Measurements from ENCODE around the gene NHERF2.

NHERF2 gene

DNA sequence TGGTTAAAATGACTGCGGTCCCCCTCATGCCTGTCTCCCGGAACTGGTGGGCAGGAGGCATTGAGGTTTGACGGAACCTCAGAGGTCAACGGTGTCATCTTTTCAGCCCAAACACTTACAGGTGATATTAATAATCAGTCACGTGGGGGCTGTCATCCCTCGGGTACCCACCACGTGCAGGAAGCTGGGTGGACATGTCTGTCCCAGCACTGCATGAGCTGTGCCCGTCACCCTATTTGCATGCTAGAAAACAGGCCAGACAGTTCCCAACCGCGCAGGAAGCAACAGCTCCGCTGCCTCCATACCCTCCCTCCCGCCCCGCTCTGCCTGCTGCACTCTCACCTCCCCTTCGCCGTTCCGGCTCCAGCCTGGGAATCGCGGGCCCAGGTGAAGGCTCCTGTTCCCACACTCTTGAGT, 35.6 kb upstream of the NHERF2 start:
- no peak for DNase-seq (ENCODE audit: low read depth)

DNA sequence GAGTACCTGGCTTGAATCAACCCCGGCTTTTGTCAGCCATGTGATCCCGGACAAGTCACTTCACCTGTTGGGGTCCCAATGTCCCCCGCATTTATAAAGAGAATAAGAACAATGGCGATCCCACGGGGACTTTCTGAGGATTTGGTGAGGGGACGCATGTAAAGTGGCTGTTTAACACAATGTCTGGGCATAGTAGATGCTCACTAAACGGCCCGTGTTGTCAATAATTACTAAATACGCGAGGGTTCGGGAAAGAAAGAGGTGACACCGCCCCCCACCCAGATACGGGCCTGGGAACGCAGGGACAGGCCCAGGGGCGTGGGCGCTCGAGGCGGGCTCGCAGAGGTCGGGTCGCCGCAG, 35.1 kb upstream of the NHERF2 start:
- no peak for DNase-seq (ENCODE audit: low read depth)

DNA sequence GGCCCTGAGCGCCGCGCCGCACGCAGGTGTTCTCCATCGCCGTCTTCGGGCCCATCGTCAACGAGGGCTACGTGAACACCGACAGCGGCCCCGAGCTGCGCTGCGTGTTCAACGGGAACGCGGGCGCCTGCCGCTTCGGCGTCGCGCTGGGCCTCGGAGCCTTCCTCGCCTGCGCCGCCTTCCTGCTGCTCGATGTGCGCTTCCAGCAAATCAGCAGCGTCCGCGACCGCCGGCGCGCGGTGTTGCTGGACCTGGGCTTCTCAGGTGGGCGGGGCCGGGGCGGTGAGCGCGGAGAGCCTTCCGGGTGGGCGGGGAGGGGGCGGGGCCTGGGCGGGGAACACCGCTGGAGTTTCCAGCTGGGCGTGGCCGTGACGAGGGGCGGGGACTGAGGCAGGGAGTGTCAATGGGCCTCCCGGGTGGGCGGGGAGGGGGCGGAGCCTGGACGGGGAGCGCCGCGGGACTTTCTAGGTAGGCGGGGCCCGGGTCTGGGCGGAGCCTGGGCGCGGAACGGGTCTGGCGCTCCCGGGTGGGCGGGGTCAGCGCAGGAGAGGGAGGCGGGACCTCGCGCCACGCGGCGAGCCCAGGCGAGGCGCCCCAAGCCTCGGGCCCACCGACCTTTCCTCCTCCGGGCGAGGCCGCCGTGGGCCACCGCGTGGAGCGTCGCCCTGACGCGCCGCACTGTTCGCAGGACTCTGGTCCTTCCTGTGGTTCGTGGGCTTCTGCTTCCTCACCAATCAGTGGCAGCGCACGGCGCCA, 34.6 kb upstream of the NHERF2 start:
- DNase-seq (ENCODE audit: low read depth), result no peak

DNA sequence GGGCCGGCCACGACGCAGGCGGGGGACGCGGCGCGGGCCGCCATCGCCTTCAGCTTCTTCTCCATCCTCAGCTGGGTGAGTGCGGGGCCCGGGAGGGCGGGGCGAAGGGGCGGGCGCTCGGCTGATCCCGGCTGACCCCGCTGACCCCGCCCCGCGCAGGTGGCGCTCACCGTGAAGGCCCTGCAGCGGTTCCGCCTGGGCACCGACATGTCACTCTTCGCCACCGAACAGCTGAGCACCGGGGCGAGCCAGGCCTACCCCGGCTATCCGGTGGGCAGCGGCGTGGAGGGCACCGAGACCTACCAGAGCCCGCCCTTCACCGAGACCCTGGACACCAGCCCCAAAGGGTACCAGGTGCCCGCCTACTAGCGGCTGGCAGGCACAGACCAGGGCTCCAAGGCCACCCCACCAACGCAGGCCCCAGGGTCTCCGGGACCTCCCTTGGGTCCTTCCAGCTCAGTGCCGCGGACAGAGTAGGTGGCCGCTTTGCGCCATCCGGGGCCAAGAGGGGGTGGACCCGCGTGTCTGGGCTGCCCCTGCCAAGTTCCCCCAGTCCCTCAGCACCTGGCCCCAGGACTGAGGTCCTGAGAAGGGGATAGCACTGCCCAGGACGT, 33.9 kb upstream of the NHERF2 start:
- DNase-seq (ENCODE audit: low read depth), result no peak

DNA sequence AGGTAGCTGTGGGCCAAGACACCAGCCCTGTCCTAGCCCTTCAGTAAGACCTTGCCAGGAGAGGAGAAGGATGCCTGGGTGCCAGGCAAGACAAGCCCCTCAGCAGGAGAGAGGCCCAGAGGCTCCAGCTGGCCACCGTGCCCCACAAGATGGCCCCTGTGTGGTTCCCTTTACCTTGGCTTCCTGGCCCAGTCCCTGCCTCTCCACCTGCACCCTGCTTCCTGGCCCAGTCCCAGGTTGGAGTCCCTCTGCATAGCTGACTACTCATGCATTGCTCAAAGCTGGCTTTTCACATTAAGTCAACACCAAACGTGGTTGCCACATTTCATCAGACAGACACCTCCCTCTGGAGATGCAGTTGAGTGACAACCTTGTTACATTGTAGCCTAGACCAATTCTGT, 33.0 kb upstream of the NHERF2 start:
- no peak for DNase-seq (ENCODE audit: low read depth)

DNA sequence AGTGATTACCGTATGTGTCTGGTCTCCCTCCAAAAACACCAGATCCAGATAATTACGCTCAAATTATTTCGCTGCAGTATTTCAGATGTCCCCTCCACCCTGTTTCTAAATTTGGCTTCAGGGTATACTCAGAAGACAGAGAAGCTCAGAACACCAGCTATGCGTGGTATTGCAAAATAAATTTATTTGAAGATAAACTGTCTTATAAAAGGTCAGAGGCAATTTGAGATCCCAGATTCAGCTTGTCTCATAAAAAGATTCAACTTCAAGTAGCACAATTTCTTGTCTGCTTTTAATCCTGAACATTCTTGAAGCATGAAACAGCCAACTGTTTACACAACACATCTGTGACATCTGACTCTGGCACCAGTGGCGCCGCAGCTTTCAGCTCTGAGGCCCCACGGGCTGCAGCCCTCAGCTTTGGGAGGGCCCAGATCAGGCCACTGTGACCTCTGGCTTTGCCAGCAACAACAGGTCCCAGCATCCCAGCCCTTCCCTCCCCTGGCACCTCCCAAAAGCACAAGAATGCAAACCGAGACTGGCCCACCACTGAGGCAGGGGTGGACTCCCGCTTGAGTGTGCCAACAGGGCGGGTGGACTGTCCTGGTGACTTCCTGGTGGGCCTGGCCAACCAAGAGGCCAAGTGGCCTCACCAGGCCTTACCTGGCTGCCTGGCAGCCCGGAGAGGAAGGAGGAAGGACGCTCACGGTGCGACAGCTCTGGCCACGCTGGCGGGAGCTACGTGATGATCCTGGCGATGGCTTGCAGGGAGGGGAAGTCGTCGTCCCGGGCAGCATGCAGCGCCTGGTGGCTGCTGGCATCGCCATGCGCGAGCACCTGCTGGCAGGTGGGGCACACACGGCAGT, 29.0 kb upstream of the NHERF2 start:
- DNase-seq (ENCODE audit: low read depth), result no peak

DNA sequence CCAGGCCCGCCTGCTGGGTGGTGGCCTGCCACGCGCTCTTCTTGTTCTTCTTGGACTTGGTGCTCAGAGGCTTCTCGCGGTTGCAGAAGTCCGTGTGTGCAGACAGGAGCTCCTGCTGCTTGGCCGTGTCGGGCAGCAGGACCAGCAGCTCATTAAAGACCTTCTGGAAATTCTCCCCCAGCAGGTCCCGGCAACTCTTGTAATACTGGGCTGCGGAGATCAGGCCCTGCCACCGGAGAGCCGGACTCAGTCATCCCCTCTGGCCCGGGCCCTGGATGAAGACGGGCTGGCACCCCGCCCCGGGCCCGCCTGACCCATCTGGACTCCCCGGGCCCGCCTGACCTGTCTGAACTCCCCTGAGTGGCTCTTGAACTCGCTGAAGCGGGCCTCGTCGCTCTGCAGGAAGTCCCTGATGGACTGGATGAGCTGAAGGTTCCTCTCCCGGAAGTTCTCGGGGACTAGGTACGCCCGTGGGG, 28.3 kb upstream of the NHERF2 start:
- DNase-seq (ENCODE audit: low read depth), result no peak

DNA sequence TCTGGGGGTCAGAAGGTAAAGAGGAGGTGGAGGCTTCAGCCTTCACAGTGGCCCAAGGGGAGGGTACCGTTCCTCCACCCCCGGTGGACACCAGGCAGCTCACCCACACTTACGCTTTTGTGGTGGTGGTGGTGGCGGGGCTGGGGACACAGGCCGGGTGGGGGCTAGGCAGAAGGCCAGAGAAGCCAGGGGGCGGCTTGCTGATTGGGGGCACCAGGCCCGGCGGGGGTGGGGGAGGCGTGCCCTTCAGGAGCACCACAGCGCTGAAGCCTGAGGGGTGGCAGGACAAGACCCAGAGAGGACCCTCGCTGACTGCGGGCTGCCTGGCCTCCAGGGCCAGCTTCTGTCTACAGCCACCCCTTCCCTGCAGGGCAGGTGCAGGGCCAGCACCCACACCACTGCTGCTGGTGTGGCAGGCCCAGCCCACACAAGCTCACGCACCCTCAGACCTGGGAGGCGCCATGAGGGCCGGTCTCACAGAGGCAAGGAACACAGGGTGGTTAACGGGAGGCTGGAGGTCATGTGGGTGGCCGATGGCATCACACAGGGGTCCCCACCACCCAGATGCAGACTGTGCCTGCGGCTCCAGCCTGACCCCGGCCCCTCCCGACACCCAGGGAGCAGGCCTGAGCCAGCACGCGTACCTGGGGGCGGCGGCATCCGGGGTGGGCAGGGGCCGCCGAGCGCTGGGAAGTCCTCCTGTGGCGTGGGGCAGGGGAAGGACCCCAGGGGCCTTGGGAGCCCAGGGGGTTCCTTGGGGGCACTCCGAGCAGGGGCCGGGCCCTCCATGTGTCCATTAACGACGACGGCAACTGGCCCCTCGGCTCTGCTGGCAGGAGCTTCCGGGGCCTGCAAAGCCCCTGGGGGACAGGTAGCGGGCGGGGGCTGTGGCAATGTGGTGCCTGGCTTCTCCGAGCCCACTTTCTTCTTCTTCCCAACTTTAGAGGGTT, 27.6 kb upstream of the NHERF2 start:
- DNase-seq (ENCODE audit: low read depth), result no peak

DNA sequence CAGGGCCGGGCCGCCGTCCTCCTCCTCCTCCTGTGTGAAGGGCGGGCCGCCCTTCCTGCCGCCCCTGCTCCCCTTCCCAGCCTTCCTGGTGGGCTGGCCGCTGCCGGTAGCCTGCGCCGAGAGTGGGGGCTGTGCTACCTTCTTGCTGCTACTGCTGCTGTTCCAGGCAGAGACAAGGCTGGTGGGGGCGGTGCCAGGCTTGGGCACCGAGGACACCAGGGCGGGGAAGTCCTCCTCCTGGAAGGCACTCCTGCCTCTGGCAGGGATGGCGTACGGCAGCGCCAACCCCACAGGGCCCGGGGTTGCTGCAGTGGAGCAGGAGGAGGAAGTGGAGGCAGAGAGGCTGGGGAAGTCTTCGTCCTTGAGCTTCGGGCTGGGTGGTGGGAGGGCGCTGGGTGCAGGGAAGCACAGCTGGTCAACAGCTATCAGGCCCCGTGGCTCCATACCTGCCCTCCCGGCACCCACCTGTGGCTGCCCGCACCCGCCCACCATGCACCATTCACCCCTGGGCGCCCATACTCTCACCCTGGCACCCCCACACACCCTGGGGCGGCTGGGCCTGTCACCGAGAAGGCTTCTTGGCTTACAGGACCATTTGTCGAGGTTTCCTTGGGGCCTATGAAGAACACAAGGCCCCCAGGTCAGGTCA, 26.7 kb upstream of the NHERF2 start:
- DNase-seq (ENCODE audit: low read depth), result no peak

DNA sequence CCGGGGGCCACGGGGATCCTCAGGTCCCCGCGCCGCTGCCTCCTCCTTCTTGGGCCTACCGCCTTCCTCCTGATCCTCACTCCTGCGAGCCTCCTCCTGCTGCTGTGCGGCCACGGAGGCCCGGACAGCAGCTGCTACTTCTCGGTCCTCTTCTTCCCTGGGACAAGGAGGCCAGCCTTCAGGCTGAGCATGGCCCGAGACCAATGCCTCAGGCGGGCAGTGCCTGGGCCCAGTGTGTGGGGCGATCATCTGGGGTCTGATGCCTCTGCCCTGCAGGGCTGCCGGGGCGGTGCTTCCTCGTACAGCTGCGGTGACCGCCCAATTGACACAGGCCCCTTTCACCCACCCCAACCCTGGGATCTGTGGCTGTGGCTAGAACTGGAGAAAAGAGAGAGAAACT, 25.7 kb upstream of the NHERF2 start:
- DNase-seq (ENCODE audit: low read depth), result no peak

DNA sequence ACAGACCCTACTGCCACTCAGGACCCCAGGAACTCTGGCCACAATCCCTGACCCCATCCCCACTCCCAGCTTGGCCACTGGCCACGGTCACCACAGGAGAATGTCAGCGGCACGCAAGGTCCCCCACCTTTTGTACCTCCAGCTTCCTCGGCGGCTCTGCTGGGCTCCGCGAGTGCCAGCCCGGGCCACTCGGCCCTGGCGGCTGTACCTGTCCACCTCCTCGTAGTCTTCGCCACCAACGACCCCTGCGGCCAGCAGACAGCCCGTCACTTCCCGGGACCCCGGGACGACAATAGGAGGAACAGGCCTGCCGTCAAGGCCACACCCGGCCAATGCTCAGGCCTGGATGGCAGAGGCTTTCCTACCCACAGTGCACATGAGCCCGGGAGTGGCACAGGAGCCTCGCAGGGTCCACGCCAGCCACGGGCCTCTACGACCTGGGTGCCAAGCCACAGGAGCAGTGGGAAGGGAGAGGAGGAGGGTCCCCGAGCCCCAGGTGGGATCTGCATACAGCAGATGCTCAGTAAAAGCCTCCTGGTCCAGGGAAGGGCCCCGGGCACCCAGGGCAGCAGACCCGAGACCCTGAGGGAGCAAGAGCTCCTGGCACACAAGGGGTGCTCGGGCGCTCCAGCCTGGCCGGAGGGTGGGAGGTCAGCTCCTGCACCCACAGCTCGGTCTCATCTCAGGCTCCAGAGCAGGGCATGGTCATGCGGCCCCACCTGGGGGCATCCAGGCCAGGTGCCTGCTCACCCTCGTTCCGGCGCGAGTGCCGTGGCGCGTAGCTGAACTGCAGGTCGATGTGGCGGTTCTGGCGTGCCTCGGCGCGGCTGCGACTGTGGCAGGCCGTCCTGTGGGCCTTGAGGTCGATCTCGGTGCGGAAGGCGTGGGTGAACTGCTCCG, 25.0 kb upstream of the NHERF2 start:
- no peak for DNase-seq (ENCODE audit: low read depth)

DNA sequence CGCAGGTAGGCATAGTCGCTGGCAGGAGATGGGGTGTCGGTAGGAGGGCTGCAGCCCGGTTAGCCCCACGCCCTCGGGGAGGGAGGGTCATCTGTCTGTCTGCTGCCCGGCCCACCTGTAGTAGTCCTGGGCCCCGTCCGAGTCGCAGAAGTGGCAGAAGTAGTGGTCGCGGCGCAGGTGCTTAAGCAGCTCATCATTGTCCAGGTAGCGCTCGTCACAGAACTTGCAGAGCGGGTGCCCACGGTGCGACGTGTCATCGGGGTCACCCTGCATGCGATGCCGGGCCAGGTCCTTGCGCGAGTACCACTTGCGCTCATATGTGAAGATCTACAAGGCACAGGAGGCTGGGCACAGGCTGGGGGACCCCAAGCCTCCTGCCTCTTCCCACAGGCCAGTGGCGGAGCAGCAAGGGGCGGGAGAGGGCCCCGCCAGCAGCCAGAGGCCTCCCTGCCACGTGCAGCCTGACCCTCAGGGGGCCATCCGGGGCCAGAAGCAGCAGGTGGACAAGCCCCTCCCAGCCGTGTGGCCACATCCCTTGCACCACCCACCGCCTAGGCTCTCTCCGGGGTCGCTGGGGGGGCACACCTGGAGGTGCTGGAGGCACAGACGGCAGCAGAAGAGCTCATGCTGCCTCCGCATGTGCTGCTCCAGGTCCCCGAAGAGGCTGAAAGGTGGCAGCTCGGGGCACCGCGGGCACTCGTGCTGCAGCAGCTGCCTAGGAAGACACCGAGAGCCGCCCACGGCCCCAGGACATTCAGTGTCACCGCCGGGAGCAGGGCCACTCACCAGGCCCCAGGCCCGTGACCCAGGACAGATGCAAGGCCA, 24.1 kb upstream of the NHERF2 start:
- no peak for DNase-seq (ENCODE audit: low read depth)

DNA sequence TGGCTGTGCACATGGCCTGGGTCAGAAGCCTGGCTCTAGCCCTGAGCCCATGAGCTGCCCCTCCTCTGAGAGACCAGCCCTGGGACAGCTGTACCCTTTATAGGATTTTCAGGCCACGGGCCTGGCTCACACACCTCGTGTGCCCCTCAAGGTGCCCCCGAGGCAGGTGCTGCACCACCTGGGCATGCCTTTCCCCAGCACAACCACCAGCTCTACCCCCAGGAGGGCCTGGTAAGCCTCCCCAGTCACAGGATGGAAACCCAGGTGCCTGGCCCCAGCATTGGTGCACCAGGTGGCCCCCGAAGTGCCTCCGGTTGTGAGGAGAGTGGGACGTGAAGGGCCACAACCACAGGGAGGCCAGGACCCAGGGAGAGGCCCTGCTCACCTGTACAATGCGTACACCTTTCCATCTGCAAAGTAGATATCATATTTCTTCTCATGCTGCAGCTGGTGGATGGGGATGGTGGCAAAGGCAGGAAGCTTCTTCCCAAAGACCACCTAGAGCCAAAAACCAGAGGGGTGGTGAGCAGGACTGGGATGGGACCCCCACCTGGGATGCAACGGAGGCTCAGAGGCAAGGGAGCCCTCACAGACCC, 23.4 kb upstream of the NHERF2 start:
- no peak for DNase-seq (ENCODE audit: low read depth)

DNA sequence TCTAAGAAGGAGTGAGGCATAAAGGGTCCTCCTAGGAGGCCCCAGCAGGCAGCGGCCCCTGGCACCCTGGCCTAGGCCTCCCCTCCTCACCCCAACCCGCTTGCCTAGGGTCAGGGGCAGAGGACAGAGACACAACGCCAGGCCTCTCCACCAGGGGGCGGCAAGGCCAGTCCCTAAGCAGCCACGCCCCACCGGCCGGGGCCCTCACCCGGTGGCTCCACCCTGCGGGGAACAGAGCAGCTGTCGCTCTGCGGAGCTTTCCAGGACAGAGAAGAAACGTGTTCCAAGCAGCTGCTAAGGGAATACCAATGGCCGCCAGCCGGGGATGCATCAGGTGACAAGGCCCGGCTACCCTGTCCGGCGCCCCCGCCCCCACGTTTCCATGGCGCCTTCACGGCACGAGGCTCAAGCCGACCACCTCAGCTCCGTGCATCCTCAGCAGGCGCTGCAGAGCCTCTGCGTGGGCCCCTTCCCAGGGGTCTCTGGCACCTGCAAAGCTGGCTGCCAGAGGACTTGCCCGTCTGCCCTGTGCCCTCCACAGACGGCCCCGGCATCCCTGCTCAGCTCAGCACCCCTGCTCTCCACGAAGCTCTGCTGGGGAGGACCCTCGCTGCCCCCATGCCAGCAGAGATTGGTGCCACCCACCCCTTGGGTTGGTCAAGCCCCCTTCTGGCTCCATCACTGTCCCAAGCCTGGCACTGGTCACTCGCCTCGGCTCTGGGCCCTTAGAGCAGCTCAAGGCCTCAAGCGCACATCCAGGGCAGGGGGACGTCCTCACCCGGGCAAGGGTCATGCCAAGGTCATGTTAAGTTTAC, 22.7 kb upstream of the NHERF2 start:
- no peak for DNase-seq (ENCODE audit: low read depth)

DNA sequence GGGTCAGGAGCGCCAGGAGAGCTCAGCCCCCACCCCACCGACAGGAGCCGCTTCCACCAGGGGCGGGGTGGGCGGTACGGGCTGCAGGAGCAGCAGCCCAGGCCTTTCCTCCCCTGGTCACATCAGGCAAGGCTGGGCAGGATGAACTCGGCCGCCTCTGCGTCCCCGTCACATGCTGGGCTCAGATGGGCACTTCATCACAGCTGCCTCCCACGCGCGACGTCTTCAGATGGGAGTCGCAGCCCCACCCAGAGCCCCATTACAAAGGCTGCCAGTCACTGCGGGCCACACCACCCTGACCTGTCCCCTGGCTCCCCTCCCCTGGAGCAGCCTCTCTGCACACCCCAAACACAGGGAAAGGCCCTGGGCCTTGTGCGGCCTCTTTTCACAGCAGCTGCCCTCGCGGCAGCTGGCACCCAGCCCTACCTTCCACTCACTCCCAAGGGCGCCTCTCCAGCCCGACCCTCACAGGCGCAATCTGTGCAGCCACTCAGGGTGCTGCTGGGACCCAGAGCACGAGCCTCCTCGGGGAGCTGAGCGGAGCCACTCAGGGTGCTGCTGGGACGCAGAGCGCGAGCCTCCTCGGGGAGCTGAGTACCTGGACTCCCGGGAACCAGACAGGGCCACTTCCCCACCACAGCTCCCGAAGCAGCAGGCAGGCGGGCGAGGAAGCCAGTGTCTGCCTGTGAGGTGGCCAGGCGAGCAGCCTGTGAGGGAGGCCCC, 21.7 kb upstream of the NHERF2 start:
- DNase-seq (ENCODE audit: low read depth), result no peak

DNA sequence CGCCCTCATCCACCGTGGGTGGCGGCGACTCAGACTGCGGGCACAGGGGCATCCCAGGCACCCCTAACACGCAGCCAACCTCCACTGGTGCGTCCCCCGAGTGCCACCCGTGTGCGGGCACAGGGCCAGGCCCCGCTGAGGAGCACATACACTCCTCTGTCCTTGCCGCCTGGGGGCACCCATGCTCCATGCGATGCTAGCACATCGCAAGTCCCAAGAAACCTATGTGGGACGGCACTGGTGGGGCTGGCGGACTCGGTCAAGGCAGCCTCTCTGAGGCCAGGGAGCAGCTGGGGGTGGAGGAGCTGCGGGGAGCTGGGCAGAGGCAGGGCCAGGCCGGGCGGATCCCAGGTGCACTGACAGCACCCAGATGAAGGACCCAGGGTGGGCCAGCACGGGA, 21.1 kb upstream of the NHERF2 start:
- DNase-seq (ENCODE audit: low read depth), result no peak

DNA sequence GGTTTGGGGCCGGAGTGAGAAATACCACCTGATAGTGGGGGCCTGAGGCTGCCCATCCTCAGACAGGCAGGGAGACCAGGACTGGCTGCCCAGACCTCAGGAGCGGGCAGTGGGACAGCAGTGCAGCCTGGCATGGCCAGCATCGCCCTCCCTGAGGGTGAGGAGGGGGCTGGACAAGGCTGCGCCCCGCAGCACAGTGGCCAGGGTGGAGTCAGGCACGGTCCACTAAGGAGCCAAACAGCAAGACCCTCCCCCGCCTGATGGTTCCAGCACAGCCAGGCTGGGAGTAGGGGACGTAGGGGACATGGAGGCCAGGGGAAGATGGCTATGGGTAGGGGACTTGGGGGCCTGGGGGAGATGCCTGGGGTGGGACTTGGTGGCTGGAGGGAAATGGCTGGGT, 20.4 kb upstream of the NHERF2 start:
- DNase-seq (ENCODE audit: low read depth), result no peak
